Kidney tubule cell (primary cell): Measurements from ENCODE around the gene PJA2.

Experiments
- DNase-seq: peaks from one replicate; pipeline ENCODE4 v3.0.0-alpha.2; 2018; ENCODE audit warnings: low spot score

The PJA2 gene

DNA sequence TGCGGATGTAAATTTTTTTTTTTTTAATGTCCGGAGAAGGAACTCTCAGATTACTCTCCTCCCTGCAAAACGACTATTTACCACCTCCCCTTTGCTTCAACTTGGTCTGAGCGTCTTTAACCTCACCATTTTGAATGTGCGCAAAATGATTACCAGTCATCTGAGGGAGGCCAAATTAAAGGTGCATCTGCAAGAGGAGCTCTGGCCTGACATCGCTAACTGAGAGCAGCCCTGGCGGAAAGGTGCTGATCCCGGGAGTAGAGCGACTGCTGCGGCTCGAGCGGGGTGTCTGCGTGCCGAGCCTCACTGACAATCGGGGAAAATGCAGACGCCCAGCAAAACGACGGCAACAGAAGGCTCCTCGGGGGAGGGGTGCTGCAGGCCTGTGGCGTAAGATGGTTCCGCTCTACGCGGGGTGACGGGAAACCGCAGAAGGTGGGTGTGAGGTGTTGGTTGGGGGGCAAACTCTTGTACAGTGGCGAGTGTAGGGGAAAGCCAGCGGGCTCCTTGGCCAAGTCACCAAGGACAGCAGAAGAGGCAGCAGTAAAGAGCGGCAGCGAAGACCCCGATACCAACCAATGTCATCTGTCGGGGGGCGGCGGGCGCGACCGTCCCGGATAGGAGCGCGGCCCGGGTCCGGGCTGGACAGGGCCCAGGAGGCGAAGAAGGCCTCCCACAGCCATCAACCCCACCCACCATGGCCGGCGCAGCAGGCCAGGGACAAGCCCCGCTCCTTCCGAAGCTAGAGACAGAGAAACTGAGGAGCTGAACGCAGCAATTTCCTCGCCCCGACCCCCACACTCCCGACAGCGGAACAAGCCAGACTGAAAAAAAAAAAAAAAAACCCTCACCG is 557 bp downstream of the PJA2 start:
- DNase-seq, result peak; percentile 67

- DNase-seq, result no peak
These were observed 1.9 kb downstream of the PJA2 start for GRCh38 chr5:109407913-109408312.

GRCh38 chr5:109406719-109407118 is 3.1 kb downstream of the PJA2 start:
- DNase-seq, result no peak

DNA sequence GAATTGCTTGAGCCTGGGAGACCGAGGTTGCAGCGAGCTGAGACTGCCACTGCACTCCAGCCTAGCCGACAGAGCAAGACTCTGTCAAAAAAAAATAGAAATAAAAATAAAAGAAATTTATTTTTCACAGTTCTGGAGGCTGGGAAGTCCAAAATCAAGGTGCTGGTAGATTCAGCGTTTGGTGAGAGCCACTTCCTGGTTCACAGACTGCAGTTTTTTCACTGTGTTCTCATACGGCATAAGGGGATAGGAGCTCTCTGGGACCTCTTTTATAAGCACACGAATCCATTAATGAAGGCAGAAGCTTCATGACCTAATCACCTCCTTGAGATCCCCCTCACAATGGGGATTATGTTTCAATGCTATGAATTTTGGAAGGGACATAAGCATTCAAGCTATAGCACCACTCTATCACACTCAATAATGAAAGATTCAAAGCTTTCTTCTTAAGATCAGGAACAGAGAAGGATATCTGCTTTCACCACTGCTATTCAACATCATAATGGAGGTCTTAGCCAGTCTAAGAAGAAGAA is 5.3 kb downstream of the PJA2 start:
- DNase-seq, result no peak

- DNase-seq, result no peak
These were observed 6.3 kb downstream of the PJA2 start for GRCh38 chr5:109403469-109403868.

- no peak for DNase-seq
These were observed 10.5 kb downstream of the PJA2 start for GRCh38 chr5:109399092-109399759.

DNA sequence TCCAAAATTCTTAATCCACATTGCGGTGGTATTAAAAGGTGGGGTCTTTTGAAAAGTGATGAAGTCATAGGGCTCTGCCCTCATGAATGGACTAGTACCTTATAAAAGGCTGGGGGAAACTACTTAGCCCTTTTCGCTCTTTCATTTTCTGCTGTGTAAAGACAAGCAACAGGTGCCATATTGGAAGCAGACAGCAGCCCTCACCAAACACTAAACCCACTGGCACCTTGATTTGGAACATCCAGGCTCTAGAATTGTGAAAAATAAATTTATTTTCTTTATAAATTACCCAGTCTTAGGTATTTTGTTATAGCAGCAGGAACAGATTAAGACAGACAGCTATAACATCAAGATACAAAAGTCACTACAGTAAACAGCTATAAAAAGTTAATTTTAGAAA is 12.8 kb downstream of the PJA2 start:
- DNase-seq, result no peak

- DNase-seq, result no peak
These were observed 15.0 kb downstream of the PJA2 start for GRCh38 chr5:109394806-109395205.

- DNase-seq, result no peak
These were observed 19.6 kb downstream of the PJA2 start for GRCh38 chr5:109390188-109390587.

DNA sequence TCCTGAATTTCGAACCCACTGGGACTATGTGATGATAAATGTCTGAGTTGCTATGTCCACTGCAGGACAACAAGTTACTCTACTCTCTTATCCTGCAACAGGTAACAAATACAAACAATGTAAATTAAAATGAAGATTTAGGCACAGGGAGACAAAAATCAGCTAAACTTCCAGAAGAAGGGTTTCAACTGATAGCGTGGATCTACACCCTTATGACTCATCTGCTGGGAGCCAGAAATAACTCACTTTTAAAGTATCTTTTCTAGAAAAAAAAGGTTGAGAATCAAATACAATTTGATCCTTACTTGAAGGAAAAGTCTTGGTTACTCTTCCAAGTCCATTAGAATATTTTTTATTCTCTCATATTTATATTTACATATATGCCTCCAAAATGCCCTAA is 21.4 kb downstream of the PJA2 start:
- no peak for DNase-seq

DNA sequence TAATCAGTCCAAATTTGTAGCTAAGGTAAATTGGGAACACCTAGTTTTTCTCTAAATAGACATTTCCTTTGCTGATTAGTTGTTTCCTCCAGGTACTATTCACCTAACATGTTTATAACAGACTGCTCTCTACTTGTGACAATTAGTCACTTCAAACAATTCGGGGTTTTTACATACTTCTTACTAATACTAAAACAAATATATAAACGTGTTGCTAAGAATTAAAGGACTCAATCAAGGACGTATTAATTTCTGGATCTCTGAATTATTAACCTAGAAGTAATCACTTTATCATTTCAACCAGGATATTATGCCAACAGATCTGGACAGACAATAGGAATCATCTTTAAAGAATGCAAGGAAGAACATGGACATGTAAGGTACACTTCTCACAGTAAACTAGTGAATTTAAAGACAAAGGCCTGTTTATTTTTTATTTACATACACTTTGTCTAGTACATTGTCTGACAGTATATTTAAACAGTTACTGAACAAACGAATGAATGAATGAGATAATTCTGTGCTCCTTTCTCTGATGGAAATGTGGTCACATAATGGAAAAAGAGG is 22.3 kb downstream of the PJA2 start:
- DNase-seq, result peak; percentile 59

DNA sequence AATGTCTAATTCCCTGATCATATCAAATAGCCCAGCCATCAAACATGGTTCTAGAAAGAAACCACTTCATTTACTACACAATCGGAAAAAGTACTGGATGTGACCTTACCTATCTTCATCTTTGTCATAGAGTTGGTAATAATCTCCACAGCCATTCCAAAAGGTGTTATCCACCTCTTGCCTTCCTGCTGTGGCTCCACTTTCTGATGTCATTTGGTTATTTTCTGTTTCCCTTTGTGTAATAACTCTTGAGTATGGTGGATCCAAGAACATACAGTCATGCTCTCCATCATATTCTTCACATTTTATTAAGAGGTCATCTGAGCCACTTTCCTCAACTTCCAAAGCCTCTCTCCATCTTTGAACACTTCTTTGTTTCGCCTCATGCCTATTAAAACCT is 31.7 kb downstream of the PJA2 start:
- no peak for DNase-seq

- DNase-seq, result no peak
These were observed 35.1 kb downstream of the PJA2 start for GRCh38 chr5:109374625-109375024.

DNA sequence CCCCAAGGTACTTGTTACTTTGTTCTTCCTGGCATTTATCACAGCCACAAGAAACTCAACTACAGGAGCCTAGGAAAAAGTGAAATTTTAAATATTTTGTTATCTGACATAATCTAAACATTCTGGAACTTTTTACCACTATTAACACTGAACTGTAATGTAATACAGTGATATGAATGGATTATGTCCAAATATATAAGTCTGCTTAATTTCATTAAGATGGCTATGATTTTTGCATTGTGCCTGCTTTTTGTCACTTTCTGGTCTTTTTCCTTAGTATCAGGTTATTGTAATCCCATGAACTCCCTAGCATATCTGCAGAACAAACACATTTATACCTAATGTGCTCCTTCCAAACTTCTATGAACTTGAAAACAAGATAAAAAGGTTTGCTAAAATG is 35.8 kb downstream of the PJA2 start:
- DNase-seq, result no peak

- DNase-seq, result no peak
These were observed 39.4 kb downstream of the PJA2 start for GRCh38 chr5:109370343-109370742.

- DNase-seq, result no peak
These were observed 44.1 kb downstream of the PJA2 start for GRCh38 chr5:109365653-109366052.

GRCh38 chr5:109364977-109365376 is 44.8 kb downstream of the PJA2 start:
- DNase-seq, result no peak

GRCh38 chr5:109359642-109360041 is 50.1 kb downstream of the PJA2 start:
- no peak for DNase-seq

GRCh38 chr5:109357807-109358206 is 52.0 kb downstream of the PJA2 start:
- no peak for DNase-seq

DNA sequence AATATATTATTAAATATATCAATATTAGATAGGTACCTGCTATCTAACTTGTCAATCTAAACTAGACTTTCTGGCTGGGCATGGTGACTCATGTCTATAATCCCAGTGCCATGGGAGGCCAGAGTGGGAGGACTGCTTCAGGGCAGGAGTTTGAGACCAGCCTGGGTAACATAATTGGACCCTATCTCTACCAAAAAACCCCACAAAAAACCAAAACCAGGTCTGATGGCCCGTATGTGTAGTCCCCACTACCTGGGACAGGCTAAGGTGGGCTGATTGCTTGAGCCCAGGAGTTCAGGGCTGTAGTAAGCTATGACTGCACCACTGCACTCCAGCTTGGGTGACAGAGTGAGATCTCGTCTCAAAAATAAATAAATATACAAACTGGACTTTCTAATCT is 55.0 kb downstream of the PJA2 start:
- no peak for DNase-seq

DNA sequence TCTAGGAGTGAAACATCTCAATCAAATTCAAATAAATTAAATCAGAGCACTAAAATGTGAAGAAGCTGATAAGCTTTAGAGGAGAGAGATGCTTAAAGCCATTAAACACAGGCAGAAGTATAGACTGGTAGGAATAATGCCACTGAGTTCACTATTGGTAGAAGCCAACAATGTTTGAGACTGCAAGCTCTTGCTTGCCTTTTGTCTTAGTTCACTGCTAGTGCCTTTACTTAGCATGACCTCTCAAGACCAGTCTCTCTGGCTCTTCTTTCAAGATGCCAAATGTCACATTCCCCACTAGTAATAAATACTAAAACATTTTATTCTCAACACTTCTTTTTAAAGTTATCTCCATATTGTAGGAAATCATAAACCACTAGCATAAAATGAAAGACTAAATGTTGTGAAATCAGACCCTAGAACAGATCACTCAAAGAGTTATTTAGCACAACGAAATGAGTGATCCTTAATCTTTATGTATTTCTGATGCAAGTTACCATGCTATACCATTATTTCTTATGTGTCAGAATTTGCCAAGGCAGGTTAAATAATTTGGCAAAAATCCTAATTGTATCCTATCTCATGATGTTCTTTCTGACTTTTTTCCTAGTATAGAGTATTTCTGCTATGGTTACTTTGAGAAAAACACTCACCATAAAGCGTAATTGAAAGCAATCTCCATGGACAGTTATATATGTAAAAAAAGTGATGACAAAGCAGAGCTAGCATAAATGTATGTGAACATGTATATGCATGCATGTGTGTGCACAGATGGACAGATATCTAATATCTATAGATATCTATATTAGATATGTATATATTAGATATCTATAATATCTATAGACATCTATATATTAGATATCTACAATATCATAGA is 57.5 kb downstream of the PJA2 start:
- no peak for DNase-seq
